GM12878 (cell line): ENCODE results near the gene TEX22. TPM values are rescaled to one million over a fixed set of nuclear protein-coding genes. Genes with fewer than 3 reads are reported as not detected.

Source experiments
- ATAC-seq: fragments of 200-7000 bp; cut with Tn5 transposase; 3 replicates; pipeline ENCODE4 v1.9.1; 2020; ENCODE audit warnings: mild to moderate bottlenecking, moderate library complexity
- BruUV-seq: library from RNA; stranded (reverse); fragments of 400-500 nt; replicated peaks from 2 replicates; lab custom pipeline; 2021; lab: Mats Ljungman, UMichigan
- CTCF ChIA-PET: fragments of 300-600 bp; sonication (Branson Sonifier 250); formaldehyde crosslinking; extraction: SDS; loops from one replicate; lab custom pipeline; 2021; ENCODE audit warnings: inconsistent platforms; lab: Yijun Ruan, JAX
- POLR2A ChIA-PET: fragments of 350-600 bp; formaldehyde crosslinking; extraction: SDS; loops from one replicate; lab custom pipeline; 2021; ENCODE audit warnings: inconsistent platforms; lab: Charles Lee
- RAD21 ChIA-PET: fragments of 300-600 bp; sonication (Branson Sonifier 250); formaldehyde crosslinking; loops from one replicate; lab custom pipeline; 2023; ENCODE audit warnings: antibody characterized with exemption; ENCODE audit not compliant: unreplicated experiment; lab: Charles Lee
- SMC1A ChIA-PET: fragments of 300-600 bp; sonication (Branson Sonifier 250); formaldehyde crosslinking; loops from one replicate; lab custom pipeline; 2023; ENCODE audit not compliant: unreplicated experiment, uncharacterized antibody; lab: Charles Lee
- DNase-seq: peaks from one replicate; pipeline ENCODE4 v3.0.0-alpha.2; 2011; ENCODE audit warnings: low read depth, low spot score
- FAIRE-seq: peaks from 3 replicates; lab custom pipeline; 2011; peaks lifted over from hg19 to GRCh38; lab: Jason Lieb, UNC
- H2AFZ ChIP-seq: 2 replicates; pipeline ENCODE4 v1.6.0; 2011; ENCODE audit warnings: low read depth, low read length, control low read depth; ENCODE audit not compliant: control insufficient read depth
- H3K27ac ChIP-seq: 2 replicates; pipeline ENCODE4 v1.5.1; 2011; ENCODE audit warnings: control low read depth; ENCODE audit not compliant: control insufficient read depth, insufficient read depth
- H3K27me3 ChIP-seq, 2 experiments: replicated peaks in 1 of 2; 2 replicates each; pipeline versions ENCODE4 v1.6.0 to v1.6.1; 2011; ENCODE audit warnings: low read length in 1 of 2; ENCODE audit not compliant: control insufficient read depth in 2 of 2, insufficient read depth in 2 of 2
- H3K36me3 ChIP-seq, 2 experiments: 2 replicates each; pipeline ENCODE4 v1.5.1; 2011; ENCODE audit warnings: low read length in 1 of 2; ENCODE audit not compliant: control insufficient read depth in 2 of 2, insufficient read depth in 2 of 2
- H3K4me1 ChIP-seq: 2 replicates; pipeline ENCODE4 v1.6.1; 2011; ENCODE audit warnings: mild to moderate bottlenecking, low read length, moderate library complexity, mixed read lengths; ENCODE audit not compliant: control insufficient read depth, insufficient read depth
- H3K4me2 ChIP-seq: 2 replicates; pipeline ENCODE4 v1.6.0; 2011; ENCODE audit warnings: control low read depth; ENCODE audit not compliant: control insufficient read depth, insufficient read depth
- H3K4me3 ChIP-seq: fragments of 200-600 bp; sonication (generic); 2 replicates; pipeline ENCODE4 v1.5.1; 2016
- H3K79me2 ChIP-seq: 2 replicates; pipeline ENCODE4 v1.6.0; 2011; ENCODE audit warnings: low read length; ENCODE audit not compliant: control insufficient read depth, insufficient read depth
- H3K9ac ChIP-seq: 2 replicates; pipeline ENCODE4 v1.8.0; 2011; ENCODE audit warnings: low read length, control low read depth, mixed read lengths; ENCODE audit not compliant: control insufficient read depth, insufficient read depth
- H3K9me3 ChIP-seq: replicated peaks from 3 replicates; pipeline ENCODE4 v1.5.1; 2011; ENCODE audit warnings: mild to moderate bottlenecking, low read length; ENCODE audit not compliant: control insufficient read depth, insufficient read depth
- H4K20me1 ChIP-seq: 2 replicates; pipeline ENCODE4 v1.6.0; 2011; ENCODE audit not compliant: control insufficient read depth, insufficient read depth
- BHLHE40 ChIP-seq, 2 experiments: fragments of 450-650 bp in 1 of 2; IDR thresholded peaks; 2 replicates each; pipeline ENCODE4 v1.6.1; 2011 to 2017; ENCODE audit warnings: low read depth in 2 of 2, borderline replicate concordance in 1 of 2, improper control_type of control experiment in 1 of 2, low read length in 1 of 2, mild to moderate bottlenecking in 1 of 2
- CHD4 ChIP-seq: fragments of 200-600 bp; sonication (generic); IDR thresholded peaks from 2 replicates; pipeline ENCODE4 v1.6.1; 2016; ENCODE audit warnings: mild to moderate bottlenecking
- EP300 ChIP-seq, 2 experiments: fragments of 150-350 bp in 1 of 2; IDR thresholded peaks; 2 replicates each; pipeline ENCODE4 v1.6.1; 2011 to 2012; ENCODE audit warnings: low read depth in 2 of 2, low read length in 2 of 2, borderline replicate concordance in 1 of 2, improper control_type of control experiment in 1 of 2, inconsistent platforms in 1 of 2; ENCODE audit not compliant: control insufficient read depth in 1 of 2
- KDM1A ChIP-seq: fragments of 200-600 bp; sonication (generic); IDR thresholded peaks from 2 replicates; pipeline ENCODE4 v1.6.1; 2016; ENCODE audit warnings: borderline replicate concordance
- MXI1 ChIP-seq: fragments of 150-350 bp; IDR thresholded peaks from 2 replicates; pipeline ENCODE4 v1.6.1; 2011; ENCODE audit warnings: low read depth, mild to moderate bottlenecking, inconsistent platforms, low read length, improper control_type of control experiment
- RELB ChIP-seq: fragments of 450-650 bp; IDR thresholded peaks from 2 replicates; pipeline ENCODE4 v1.6.1; 2017; ENCODE audit warnings: low read depth, mild to moderate bottlenecking, moderate library complexity
- REST ChIP-seq: IDR thresholded peaks from 2 replicates; pipeline ENCODE4 v1.6.1; 2012; ENCODE audit warnings: mild to moderate bottlenecking, low read depth, low read length
- RUNX3 ChIP-seq: IDR thresholded peaks from 2 replicates; pipeline ENCODE4 v1.6.1; 2012; ENCODE audit warnings: low read length, inconsistent platforms
- SMC3 ChIP-seq: IDR thresholded peaks from 2 replicates; pipeline ENCODE4 v1.6.1; 2011; ENCODE audit warnings: low read length, improper control_type of control experiment, borderline replicate concordance
- TARDBP ChIP-seq: IDR thresholded peaks from 2 replicates; pipeline ENCODE4 v1.6.1; 2016; ENCODE audit warnings: borderline replicate concordance
- ZNF217 ChIP-seq: fragments of 450-650 bp; IDR thresholded peaks from 2 replicates; pipeline ENCODE4 v1.6.1; 2017; ENCODE audit warnings: antibody characterized with exemption, mild to moderate bottlenecking
- ZNF274 ChIP-seq: IDR thresholded peaks from one replicate; pipeline ENCODE4 v1.8.0; 2011; ENCODE audit not compliant: insufficient read length, insufficient read depth
- WGBS: methylation state at CpG from one replicate; pipeline ENCODE4 v1.1.6; 2016; ENCODE audit warnings: low lambda C conversion rate; ENCODE audit not compliant: insufficient replicate concordance, insufficient coverage; ENCODE audit errors: missing lambda C conversion rate; 5-methylcytosine and 5-hydroxymethylcytosine counted together
- in situ Hi-C: fragments of 300-500 bp; cut with MboI; formaldehyde crosslinking; loops from 9 replicates; pipeline ENCODE4 v1.14.3; 2018; ENCODE audit warnings: mixed read lengths
- intact Hi-C: fragments of 100-400 bp; cut with micrococcal nuclease; formaldehyde crosslinking; loops from one replicate; pipeline ENCODE4 v1.14.2; 2022; ENCODE audit not compliant: unreplicated experiment
- polyA plus RNA-seq, 11 experiments: library from polyadenylated mRNA; depleted of rRNA in 4 of 11; unstranded in 6 of 11; stranded (reverse) in 5 of 11; fragments of >200 nt; fragmentation: Nextera tagmentation in 4 of 11; fragmentation: Illumina TruSeq in 1 of 11; extraction: Ambion mirVana in 4 of 11; extraction: Trizol in 1 of 11; gene quantifications; 1 replicate in 1 of 11; 2 replicates in 10 of 11; pipeline versions ENCODE4 v1.2.1 to v1.2.3, GENCODE V29; 2011 to 2016; ENCODE audit warnings: inconsistent platforms in 2 of 11, missing spikeins in 2 of 11, low read depth in 1 of 11
- total RNA-seq, 4 experiments: library from RNA; depleted of rRNA in 3 of 4; stranded (reverse); fragments of >200 nt in 3 of 4; fragmentation: Illumina TruSeq in 1 of 4; extraction: Trizol in 1 of 4; gene quantifications; 2 replicates each; pipeline versions ENCODE4 v1.2.1 to v1.2.3, GENCODE V29; 2013 to 2021
- TF ChIP-seq, protein P1 (sequence below): fragments of 450-650 bp; formaldehyde crosslinking; IDR thresholded peaks from 2 replicates; pipeline ENCODE4 v1.4.0; 2022; ENCODE audit warnings: mild to moderate bottlenecking, moderate library complexity

TEX22 gene
- total and polyA plus RNA-seq, 10 of the 15 experiments (the other 5 are each of a cell fraction or from before 2014, with no cell fraction given): 0.02 to 4.0 (median 0.63) TPM; not detected in 1

GRCh38 chr14:105374389-105374788 lies 23.9 kb upstream of the TEX22 start:
- H4K20me1 ChIP-seq: no peaks in the 10 kb centered on the region
- no peak overlapping the region for H3K9ac ChIP-seq
- no peaks in the 10 kb centered on the region for H3K36me3 ChIP-seq
- ChIA-PET CTCF (interaction anchor here (0.5 to 1.8 kb wide), 3 partner anchors 107 to 767 kb away, joined by 3 to 7 read pairs (median 7); no protein-coding TSS in a partner anchor), RAD21 (no interaction called here), POLR2A (no interaction called here), SMC1A (interaction anchor here (0.6 to 1.3 kb wide), 2 partner anchors 115 to 145 kb away, joined by 3 to 4 read pairs; no protein-coding TSS in a partner anchor)
- DNase-seq (no peak), FAIRE-seq (no peak), ATAC-seq (no peak)
- H3K27ac ChIP-seq: no peak overlapping the region
- no TSS peak for BruUV-seq
- WGBS: 69% methylated on average over 11 of the region's 11 CpGs
- H3K79me2 ChIP-seq: no peaks in the 10 kb centered on the region
- H3K4me1 ChIP-seq: no peaks in the 10 kb centered on the region; the same call in none of the 2 replicates
- intact Hi-C loops (no loop called here), in situ Hi-C loops (loop anchor here (5.0 kb wide), 1 partner anchor 113 kb away; the partner anchor contains the start of gene CRIP1)
- H3K9me3 ChIP-seq: no peaks in the 10 kb centered on the region
- H3K4me3 ChIP-seq: no peak overlapping the region
- no peak overlapping the region for H2AFZ ChIP-seq
- H3K4me2 ChIP-seq: no peak overlapping the region
- H3K27me3 ChIP-seq: no peaks in the 10 kb centered on the region
- TF ChIP-seq ZNF274: no peak
- TF ChIP-seq ZNF217: no peak
- no peak for TF ChIP-seq EP300 (IDR thresholded peaks at IDR 0.05; ENCODE audit: borderline replicate concordance in 1 of 2, control insufficient read depth in 1 of 2, low read depth in 2 of 2, low read length in 2 of 2)
- no peak for TF ChIP-seq RUNX3
- no peak for TF ChIP-seq SMC3
- TF ChIP-seq MXI1: no peak
- TF ChIP-seq KDM1A: no peak
- TF ChIP-seq TARDBP: no peak
- no peak for TF ChIP-seq RELB
- TF ChIP-seq, protein P1, sequence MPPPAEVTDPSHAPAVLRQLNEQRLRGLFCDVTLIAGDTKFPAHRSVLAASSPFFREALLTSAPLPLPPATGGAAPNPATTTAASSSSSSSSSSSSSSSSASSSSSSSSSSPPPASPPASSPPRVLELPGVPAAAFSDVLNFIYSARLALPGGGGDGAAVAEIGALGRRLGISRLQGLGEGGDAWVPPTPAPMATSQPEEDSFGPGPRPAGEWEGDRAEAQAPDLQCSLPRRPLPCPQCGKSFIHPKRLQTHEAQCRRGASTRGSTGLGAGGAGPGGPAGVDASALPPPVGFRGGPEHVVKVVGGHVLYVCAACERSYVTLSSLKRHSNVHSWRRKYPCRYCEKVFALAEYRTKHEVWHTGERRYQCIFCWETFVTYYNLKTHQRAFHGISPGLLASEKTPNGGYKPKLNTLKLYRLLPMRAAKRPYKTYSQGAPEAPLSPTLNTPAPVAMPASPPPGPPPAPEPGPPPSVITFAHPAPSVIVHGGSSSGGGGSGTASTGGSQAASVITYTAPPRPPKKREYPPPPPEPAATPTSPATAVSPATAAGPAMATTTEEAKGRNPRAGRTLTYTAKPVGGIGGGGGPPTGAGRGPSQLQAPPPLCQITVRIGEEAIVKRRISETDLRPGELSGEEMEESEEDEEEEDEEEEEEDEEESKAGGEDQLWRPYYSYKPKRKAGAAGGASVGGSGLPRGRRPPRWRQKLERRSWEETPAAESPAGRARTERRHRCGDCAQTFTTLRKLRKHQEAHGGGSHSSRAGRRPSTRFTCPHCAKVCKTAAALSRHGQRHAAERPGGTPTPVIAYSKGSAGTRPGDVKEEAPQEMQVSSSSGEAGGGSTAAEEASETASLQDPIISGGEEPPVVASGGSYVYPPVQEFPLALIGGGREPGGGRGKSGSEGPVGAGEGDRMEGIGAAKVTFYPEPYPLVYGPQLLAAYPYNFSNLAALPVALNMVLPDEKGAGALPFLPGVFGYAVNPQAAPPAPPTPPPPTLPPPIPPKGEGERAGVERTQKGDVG: no peak
- TF ChIP-seq BHLHE40 (IDR thresholded peaks at IDR 0.05; ENCODE audit: borderline replicate concordance in 1 of 2, low read depth in 2 of 2, low read length in 1 of 2): no peak
- no peak for TF ChIP-seq REST
- TF ChIP-seq CHD4: no peak
